HL-60/S4 treated with retinoic acid at 250 ng/mL for 4 days and 3 days (cell line): ENCODE results near the gene NELFB.

Experiments
- in situ Hi-C: fragments of 300-500 bp; cut with MboI; formaldehyde crosslinking; loops from 2 replicates; pipeline ENCODE4 v1.7.0; 2022; ENCODE audit warnings: low sequenced_read_pairs

The NELFB gene

DNA sequence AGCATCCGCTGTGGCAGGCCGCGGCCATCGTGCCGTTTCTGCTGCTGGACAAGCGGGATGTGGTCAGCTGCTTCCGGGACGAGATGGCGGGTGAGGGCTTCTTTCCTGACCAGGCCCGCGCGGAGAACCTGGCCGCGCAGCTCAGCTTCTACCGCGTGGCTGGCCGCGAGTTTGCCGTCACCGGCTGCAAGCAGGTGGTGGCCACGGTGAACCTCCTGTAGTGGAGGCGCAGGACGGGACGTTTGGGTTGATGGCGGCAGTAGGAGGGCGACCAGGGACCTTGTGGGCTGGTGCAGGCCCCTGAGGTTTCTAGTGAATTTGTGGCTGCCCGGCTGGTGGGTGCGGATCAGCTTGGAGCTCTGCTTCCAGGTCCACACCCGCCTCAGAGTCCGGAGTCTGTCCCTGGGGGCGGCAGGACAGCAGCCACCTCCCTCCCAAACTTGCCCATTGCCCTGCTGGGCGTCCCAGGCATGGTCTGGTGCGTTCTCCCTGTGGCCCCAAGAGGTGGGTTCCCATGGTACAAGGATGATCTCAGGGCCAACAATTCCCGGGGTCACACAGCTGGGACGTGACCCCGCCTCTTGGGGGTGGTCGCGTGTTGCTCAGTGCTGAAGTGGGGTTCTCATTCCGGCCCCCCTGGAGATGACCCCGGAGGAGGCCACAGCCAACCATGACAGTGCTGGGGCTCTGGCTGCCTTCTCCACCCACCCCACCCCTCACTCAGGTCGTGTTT is 24.8 kb downstream of the NELFB start:
- in situ Hi-C loops: no loop called here

DNA sequence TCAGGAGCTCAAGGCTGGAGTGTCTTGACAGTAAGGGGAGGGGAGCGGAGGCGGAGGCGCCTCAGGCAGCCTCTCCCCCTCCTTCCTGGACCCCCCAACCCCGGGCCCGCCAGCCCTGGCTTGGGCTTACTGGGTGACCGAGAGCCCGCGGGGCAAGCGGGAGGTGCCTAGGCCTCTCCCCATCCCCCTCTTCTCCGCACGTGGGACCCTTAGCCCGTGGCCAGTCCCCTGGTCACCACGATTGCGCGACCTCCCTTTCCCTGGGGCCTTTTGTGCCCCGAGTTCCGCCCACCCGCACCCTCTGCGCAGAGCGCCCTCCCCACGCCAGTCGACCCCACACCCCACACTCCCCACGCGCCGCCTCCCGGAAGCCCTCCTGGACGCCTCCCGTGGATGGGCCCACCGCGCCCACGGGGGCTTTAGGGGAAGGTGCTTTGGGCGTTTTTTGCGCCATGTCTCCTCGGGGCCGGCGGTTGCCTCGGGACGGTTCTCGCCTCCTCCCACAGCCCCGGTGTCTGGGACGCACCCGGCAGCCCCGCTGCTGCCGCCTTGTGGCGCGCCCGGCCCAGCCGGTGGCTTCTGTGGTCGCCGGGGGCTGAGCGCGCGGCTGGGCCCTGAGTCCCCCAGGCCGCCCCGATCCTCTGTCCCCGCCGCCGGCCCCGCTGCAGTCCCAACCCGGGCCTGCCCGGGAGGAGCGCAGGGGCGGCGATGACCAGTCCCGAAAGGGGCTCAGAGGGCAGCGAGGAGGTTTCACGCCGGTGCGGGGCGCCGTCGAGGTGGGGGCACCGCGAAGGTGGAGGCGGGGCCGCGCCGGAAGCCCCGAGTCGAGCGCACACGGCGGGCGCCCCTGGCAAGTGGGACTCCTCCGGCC is 25.6 kb downstream of the NELFB start:
- in situ Hi-C loops: no loop called here

DNA sequence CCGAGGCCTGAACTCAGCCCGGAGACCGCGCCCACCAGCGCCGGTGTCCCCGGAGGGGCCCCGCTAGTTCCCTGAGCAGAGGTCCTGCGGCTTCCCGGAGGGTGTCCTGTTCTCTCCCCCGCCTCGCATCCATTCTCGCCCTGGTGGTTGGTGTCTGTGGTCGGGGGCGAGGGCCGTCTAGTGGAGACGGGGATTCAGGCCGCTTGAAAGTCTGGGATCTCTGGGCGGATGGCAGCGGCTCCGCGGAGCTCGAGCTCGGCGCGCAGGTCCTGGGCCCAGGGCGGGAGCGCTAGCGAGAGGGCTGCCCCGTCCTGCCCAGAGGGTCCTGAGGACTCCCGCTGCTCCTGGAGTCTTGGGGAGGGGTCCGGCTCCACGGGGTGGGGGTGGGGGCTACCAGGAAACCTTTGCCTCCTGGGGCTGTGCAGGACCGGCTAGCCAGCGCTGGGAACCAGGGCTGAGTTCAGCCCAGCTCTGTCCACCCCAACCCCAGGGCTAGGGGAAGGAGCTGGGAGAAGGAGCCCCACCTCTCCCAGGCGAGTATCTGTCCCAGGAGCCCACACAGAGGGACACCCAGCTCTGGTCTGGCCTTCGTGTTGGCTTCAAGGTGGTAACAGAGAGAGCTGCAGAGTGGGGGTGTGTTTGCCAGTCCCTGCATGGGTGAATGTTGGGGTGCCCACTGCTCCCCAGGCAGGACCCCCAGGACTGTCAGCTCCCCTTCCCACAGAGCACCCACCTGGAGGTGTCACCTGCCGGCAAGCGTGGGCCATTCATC is 26.4 kb downstream of the NELFB start:
- in situ Hi-C loops: no loop called here

DNA sequence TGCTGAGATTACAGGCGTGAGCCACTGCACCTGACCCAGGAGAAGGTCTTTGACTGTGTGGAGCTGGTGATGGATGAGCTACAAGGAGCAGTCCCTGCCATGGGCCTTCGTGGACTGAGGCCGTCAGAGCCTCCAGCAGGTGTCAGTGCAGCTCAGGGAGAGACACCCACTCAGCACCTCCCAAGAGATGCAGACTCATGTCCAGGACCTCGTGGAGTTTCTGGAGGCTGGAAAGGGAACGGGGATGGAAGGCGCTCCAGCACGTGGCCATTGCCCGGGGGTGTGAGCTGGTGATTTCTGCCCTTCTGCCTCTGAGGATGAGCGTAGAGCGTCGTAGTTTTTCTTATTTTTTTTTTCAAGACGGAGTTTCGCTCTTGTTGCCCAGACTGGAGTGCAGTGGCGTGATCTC is 31.9 kb downstream of the NELFB start:
- in situ Hi-C loops: no loop called here

DNA sequence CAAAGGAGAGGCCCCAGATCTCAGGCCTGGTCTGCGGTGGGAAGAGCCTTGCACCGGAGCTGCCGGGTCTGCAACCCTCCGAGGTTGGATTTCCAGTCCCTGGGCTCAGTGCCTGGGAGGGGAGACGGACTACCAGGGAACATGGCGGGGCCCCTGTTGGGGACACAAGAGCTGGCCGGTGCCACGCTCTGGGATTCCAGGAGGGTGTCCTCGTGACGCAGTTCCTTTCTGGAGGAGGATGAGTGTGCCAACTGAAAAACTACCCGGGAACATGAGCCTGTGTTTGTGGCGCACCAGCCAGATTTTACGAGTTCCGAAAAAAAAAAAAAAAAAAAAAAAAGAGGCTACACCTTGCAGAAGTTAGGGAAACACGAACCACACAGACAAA is 38.0 kb downstream of the NELFB start:
- in situ Hi-C loops: loop anchor here (10.0 kb wide), 1 partner anchor 112 kb away; no protein-coding TSS in a partner anchor

DNA sequence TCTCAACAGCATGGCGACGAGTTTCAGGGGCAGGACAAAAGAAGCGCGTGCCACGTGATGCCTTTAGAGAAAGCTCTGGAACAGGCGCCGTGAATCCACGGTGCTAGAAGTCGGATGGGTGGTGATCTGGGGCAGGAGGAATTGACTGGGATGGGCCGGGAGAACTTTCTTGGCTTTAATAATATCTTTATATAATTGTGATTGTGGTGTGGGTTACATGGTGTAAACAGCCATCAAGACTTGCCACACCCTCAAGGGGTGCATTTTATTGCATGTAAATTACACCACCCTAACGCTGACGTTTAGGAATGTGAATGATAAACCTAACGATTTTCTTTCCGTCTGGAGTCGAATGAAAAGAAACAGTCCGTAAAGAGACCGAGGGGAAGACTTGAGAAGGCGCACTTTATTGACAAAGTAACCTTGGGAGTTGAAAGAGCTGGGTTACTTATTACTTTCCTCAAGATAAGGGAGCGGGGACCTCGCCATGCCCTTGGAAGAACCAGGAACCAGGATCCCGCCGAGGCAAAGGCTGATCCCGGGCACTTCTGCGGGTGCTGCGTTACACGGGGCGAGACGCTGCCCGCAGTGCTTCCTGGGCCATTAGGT is 38.5 kb downstream of the NELFB start:
- in situ Hi-C loops: loop anchor here (10.0 kb wide), 1 partner anchor 111 kb away; no protein-coding TSS in a partner anchor

DNA sequence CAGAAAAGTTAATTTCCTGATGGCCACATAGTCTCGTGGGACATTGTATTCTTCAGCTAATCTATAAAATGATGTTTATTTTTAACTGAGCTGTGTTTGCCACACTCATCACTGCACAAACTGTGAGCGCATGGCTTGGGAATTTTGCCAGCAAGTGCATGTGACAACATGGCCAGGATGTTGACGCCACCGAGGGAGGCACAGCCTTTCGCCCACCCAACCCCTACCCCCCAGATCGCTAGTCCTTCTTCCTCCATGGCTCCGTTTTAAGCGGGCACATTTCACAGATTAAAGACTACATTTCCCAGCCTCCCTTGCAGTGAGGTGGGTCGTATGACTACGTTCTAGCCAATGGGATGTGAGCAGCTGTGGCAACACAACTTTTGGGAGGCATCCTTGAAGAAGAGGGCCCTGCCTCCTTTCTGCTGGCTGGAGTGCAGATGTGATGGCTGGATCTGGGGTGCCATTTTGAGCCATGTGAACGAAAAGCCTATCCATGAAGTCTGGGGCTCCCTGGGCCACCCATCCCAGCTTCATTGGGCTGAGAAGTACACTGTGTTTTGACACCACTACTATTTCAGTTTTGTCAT is 39.1 kb downstream of the NELFB start:
- in situ Hi-C loops: loop anchor here (10.0 kb wide), 1 partner anchor 111 kb away; no protein-coding TSS in a partner anchor

DNA sequence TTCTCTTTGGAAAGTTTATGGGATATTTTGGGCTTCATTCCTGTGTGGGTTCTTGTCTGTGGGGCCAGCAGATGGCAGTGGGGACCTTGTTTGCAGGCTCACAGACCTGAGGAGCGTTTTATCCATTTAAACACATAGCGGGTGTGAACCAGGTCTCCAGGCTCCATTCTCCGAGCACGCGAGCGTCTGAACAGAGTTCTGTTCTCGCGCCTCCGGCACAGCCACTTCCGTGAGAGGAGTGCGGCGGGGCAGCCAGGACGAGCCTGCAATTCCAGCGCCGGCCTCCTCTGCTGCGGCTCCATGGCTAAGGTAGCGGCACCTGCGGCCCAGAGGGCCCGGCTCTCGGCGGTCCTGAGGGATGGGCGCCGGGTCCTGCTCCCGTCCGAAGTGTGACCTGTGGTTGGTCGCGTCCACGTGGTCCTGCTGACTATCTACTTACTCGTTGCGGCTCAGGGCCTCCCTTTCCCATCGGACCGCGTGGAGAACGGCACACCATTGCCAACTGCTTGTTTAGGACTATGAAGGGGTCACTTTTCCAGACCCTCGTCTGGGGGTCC is 39.6 kb downstream of the NELFB start:
- in situ Hi-C loops: loop anchor here (10.0 kb wide), 1 partner anchor 110 kb away; no protein-coding TSS in a partner anchor

DNA sequence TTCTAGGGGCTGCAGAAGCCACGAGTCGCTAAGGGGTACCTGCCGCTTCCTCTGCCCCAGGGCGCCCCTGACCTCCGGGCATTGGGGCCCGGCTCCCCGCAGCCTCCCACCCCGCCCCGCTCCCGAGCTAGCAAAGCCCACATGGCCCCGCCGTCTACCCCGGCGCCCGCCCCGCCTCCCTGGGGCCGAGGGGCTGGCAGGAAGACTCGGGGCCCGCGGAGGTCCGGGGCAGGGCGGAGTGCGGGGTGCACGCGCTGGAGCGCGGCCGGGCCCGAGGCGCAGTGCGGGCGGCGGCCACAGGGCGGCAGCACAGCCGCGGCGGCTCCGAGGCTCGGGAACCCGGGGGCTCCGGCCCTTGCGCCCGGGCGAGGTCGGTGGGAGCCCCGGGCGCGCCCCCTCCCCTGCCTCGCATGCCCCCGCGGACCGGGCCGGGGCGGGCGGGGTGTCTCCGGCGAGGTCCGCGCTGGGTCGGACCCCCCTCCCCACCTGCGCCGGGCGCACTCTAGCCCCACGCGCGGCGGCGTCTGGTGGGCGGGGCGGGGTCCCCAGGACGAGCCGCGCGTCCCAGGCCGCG is 40.2 kb downstream of the NELFB start:
- in situ Hi-C loops: loop anchor here (10.0 kb wide), 1 partner anchor 109 kb away; no protein-coding TSS in a partner anchor

DNA sequence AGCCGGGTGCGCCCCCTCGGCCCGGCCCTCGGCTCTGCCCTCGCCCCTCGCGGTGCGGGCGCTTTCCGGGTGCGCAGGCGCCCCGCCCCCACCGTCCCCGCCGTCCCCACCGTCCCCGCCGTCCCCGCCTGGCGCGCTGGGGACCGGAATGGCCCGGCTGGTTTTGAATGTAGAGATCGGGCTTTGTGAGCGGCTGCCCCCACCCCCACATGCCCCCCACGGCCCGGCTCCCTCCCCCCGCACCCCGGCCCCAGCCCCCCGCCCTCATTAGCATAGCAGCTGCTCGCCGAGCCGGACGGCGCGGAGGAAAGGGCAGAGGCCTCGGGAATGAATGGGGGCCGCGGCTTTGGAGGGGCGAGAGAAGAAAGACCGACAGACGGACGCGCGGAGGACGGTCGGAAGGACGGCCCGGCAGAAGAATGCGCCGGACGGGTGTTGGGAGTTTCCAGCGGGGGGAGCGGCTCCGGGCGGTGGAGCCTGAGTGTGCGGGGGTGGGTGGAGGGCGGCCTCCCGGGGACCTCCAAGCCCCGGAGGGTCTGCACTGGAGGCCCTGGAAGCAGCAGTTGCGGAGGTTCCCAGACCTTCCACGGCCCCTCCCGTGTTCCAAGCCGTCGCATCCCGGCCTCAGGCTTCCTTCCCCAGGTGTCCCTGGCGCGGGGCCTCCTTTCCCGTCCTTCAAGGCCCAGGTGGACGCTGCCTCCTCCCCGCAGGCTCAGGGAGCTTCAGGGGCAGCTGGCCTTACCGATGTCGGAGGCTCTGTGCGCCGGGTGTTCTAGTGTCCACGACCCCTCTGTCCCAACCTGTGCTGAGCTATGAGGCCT is 40.9 kb downstream of the NELFB start:
- in situ Hi-C loops: loop anchor here (10.0 kb wide), 1 partner anchor 109 kb away; no protein-coding TSS in a partner anchor

DNA sequence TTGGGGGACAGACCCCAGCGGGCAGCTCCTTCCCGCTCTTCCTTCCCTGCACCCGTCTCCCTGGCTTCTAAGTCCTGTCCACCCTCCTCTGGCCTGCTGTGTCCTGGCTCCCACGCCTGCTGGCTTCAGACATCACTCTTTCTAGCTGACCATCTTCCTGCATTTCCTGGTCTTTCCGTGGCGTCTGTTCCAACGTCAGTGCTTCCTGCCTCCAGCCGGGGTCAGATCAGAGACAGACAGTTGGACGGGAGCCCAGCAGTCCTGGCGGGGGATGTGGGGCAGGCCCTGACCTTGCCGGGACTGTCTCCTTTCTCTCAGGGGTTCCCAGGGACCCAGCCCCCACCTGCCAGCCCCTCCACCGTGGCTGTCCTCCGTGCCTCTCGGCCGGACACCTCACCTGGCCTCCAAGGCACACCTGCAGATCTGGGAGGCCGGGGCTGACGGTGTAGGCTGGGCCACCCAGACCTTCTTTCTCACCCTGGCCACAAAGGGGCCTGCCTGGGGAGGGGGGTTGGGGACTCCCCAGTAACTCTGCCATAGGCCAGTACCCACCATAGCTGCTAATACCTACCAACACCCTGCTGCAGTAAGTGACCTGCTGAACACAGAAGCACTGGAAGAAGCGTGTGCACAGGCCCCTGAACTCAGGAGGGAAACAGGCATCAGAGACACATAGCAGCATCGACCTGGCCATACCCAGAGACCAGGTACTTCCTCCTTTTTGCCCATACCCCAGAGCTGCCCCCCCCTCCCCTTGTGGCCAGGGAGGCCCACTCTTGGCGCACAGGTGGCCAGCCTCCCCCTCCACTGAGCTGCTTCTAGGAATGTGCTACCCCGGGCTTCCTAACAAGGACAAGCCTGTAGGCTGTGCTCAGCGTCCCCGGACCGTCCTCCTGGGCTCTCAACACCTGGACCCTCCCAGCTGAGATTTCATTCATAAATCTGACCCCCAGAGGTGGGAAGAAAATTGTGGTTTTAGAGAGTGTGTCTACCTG is 41.8 kb downstream of the NELFB start:
- in situ Hi-C loops: loop anchor here (10.0 kb wide), 1 partner anchor 108 kb away; no protein-coding TSS in a partner anchor

DNA sequence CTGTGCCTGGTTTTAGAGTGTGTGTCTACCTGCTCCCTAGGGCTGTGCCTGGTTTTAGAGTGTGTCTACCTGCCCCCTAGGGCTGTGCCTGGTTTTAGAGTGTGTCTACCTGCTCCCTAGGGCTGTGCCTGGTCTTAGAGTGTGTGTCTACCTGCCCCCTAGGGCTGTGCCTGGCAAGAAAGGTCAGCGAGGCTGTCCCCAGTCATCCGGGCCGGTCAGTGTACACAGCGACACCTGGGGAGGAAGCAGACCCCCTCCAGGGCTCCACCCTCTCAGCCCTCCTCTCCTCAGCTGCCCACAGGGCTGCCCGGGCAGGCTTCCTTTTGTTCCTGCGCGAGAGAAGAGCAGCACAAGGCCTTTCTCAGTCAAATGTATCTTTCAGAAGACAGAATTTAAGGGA is 42.8 kb downstream of the NELFB start:
- in situ Hi-C loops: loop anchor here (10.0 kb wide), 1 partner anchor 107 kb away; no protein-coding TSS in a partner anchor

DNA sequence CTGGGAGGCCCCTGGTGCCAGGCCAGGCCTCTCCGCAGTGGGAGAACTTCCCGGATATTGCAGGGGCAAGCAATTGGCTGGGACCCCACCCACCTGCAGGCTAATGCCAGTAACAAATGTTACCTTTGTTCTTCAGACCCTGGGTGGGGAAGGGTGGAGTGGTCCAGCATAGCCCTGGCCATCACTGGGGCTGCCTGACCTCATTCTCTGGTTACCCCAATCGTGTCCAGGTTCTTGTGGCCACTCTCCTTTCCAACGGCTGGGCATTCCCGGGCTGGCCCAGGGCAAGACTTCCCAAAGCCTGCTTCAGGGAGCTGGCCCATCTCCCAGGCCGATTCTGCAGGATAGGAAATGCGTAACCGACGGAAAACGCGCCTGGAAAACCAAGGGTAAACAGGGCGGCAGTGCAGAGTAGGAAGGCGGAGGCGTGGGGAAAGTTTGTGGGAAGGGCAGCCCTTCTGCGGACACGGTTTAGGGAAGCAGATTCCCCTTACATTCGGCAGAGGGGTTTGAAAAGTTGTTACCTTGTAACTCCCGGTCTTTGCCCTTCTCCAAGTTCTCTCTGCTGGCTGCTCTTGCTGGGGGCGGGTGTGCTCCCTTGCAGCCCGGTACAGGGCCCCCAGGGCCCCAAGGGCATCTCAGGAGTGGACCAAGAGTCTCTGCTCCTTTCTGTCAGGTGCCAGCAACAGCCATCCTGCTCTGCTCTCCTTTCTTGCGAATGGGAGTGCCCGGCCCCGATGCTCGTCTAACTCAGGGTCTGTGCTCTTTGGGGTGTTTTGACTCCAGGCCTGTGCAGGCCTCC is 43.5 kb downstream of the NELFB start:
- in situ Hi-C loops: loop anchor here (10.0 kb wide), 1 partner anchor 106 kb away; no protein-coding TSS in a partner anchor

DNA sequence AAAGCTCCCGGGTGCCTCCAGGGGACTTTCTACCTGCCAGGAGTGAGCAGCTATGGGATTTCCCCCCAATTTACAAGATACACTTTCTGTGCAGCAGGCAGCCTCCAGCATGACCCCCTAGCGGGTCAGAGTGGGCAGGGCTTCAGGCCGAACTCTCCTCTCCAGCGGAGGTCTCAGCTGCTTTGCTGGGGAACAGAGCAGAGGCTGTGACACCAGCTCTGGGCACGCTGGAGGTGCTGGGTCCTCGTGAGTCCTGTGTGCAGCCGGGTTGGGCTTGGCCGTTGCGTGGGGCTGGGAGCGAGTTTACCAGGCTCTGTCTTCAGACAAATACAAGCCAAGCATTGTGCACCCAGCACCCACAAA is 44.1 kb downstream of the NELFB start:
- in situ Hi-C loops: loop anchor here (10.0 kb wide), 1 partner anchor 106 kb away; no protein-coding TSS in a partner anchor

DNA sequence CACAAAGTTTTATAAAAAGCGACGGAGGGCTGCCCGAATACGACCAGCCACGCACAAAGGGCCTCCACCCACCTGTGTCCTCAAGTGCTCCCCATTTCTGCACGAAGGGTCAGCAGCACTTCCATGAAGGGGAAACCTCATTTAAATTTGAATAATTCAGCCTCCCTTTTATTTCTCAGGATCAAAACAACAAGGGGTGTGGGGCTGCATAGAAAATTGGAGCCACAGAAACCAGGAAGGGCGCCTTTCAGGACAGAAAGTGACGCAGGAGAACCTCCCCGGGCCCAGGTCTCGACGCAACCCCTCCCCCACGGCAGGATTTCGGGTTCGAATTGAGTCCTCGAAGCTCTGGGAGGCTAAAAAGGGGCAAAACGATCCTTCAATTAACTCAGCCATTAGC is 44.8 kb downstream of the NELFB start:
- in situ Hi-C loops: loop anchor here (10.0 kb wide), 1 partner anchor 105 kb away; no protein-coding TSS in a partner anchor

DNA sequence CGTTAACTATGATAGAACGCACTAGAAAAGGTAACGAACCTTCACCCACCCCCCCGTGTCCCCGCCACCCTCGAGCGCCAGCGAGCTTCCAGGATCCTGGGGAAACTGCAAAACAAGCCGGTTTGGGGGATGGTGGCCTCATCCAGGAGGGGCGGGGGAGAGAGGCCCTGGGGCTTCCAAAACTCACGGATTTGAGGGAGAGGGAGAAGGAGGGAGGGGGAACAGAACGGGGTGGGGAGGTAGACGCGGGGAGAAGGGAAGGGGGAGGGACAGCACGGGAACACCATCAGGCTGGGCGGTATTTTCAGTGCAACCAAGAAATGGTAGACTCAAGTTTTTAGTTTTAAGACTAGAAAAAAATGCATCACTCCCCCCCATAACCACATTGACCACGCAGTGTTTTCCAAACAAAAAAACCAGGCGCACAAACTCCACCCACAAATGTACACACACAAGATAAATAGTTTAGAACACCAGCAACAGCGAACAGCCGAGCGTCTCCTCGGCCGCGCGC is 45.5 kb downstream of the NELFB start:
- in situ Hi-C loops: no loop called here
